GM12864 (cell line): ENCODE results near the gene TTLL1.
"Not testable (repeated sequence)": the region's sequence is repeated elsewhere in the genome, so short reads cannot be mapped to it uniquely, and the experiment has no call there.

Source experiments
- DNase-seq: peaks from one replicate; pipeline ENCODE4 v3.0.0-alpha.2; 2011; ENCODE audit warnings: low read depth
- H3K4me3 ChIP-seq: 2 replicates; pipeline ENCODE4 v1.5.1; 2011; ENCODE audit warnings: mild to moderate bottlenecking, low read depth, low read length, control low read depth
- TF ChIP-seq, protein P1 (sequence below): IDR thresholded peaks from 2 replicates; pipeline ENCODE4 v1.5.1; 2011; ENCODE audit warnings: low read depth, mild to moderate bottlenecking, moderate library complexity, low read length, control low read depth, inconsistent platforms; ENCODE audit errors: missing control alignments

TTLL1 gene

DNA sequence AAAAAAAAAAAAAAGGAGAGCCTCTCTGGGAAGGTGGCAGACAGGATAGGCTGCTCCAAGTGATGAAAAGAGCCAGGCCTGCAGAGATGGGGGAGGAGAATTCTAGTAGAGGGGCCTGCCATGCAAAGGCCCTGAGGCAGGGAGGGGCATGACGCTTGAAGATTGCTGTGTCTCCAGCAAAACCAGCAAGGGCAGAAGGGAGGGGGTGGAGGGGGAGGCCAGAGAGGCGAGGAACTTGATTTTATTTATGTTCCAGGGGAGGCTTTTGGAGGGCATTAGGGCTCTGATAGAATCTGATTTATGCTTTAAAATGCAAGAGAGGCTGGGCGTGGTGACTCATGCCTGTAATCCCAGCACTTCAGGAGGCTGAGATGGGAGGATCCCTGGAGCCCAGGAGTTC lies 57.6 kb downstream of the TTLL1 start:
- H3K4me3 ChIP-seq: no peak overlapping the region
- no peak for DNase-seq
- TF ChIP-seq, protein P1, sequence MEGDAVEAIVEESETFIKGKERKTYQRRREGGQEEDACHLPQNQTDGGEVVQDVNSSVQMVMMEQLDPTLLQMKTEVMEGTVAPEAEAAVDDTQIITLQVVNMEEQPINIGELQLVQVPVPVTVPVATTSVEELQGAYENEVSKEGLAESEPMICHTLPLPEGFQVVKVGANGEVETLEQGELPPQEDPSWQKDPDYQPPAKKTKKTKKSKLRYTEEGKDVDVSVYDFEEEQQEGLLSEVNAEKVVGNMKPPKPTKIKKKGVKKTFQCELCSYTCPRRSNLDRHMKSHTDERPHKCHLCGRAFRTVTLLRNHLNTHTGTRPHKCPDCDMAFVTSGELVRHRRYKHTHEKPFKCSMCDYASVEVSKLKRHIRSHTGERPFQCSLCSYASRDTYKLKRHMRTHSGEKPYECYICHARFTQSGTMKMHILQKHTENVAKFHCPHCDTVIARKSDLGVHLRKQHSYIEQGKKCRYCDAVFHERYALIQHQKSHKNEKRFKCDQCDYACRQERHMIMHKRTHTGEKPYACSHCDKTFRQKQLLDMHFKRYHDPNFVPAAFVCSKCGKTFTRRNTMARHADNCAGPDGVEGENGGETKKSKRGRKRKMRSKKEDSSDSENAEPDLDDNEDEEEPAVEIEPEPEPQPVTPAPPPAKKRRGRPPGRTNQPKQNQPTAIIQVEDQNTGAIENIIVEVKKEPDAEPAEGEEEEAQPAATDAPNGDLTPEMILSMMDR: no peak

DNA sequence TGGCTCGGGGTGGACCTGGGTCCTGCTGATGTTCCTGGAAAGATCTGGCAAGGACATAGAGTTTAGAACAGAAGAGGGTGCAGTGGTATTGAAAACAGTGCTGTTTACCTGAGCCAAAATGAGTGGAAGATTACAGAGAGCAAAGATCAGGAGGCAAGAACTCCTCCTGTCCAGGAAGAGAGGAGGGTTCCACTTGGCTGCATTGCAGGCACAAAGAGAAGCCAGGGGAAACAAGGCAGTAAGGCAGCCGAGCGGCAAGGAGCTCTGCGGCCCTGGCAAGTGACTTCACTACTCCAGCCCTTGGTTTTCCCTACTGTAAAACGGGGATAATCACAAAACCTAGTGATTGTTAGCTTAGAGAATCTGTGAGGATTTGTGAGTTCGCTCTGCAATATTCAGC lies 70.6 kb downstream of the TTLL1 start:
- DNase-seq: no peak
- no peak overlapping the region for H3K4me3 ChIP-seq
- TF ChIP-seq, protein P1: no peak

DNA sequence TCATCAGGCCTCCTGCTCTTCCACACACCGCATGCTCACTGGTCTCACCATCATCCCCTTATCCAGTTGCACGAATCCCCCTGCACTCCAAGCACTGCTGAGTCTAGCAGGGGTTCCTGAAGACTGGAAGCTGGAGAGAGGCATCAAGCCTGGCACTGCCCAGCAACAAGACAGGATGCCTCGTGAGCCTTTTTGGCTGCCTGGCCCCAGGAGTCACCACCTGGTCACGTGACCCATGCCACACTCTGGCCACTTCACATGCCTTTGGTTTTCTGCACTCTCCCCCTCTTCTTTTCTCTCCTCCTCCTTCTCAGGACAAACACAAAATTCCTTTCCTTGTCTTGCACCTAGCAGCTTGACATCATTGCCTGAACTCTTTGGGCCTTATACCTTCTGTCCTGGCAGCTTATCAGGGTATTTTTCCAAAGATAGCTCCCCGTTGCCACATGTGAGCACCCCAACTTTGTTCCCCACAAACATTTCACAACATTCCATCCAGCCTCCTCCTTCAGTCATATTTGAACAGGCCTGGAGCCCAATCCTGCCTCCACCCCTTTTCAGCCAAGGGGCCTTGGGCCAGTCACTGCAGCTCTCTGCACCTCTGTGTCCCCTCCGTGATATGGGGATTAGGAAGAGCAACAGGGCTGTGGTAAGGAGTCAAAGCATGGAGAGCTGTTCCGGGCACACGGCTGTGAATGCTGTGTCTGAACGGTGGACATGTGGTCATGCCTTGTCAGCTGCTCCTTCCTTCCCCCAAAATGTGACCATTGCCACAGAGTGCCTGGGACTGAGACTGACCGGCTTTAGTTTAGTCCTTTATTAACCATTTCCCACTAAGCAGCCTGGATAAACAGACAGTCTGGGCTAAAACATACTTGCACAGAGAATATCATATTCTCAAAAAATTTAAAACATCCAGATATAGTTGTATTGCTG lies 71.4 kb downstream of the TTLL1 start:
- TF ChIP-seq, protein P1: no peak
- no peak overlapping the region for H3K4me3 ChIP-seq
- DNase-seq: no peak

DNA sequence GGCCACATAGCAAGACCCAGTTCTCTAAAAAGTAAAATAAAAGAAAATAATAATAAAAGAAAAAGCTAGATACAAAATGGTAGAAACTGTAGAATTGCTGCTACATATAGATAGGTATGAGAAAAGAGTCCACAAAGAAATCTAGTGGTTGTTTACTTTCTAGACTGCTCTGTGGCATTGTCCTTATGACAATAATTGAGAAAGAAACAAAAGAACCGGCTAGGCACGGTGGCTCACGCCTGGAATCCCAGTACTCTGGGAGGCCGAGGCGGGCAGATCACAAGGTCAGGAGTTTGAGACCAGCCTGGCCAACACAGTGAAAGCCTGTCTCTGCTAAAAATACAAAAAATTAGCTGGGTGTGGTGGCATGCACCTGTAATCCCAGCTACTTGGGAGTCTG lies 73.0 kb downstream of the TTLL1 start:
- DNase-seq, H3K4me3 ChIP-seq: not testable (repeated sequence)

DNA sequence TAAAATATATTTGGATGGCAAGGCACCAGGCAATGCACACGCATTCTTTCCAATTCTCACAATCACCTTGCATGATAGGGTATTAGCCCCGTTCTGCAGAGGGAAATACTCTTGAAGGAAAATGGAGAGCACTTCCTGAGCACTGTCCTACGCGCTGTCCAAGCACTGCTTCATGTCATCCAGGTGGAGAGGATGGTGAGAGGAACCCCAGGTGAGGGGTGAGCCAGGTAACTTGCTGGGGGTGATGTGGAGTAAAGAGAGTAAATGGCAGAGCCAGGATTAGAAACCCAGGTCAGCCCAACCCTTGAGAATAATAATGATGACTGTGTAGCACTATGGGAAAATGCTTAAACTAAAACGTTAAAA lies 73.5 kb downstream of the TTLL1 start:
- TF ChIP-seq, protein P1: no peak

DNA sequence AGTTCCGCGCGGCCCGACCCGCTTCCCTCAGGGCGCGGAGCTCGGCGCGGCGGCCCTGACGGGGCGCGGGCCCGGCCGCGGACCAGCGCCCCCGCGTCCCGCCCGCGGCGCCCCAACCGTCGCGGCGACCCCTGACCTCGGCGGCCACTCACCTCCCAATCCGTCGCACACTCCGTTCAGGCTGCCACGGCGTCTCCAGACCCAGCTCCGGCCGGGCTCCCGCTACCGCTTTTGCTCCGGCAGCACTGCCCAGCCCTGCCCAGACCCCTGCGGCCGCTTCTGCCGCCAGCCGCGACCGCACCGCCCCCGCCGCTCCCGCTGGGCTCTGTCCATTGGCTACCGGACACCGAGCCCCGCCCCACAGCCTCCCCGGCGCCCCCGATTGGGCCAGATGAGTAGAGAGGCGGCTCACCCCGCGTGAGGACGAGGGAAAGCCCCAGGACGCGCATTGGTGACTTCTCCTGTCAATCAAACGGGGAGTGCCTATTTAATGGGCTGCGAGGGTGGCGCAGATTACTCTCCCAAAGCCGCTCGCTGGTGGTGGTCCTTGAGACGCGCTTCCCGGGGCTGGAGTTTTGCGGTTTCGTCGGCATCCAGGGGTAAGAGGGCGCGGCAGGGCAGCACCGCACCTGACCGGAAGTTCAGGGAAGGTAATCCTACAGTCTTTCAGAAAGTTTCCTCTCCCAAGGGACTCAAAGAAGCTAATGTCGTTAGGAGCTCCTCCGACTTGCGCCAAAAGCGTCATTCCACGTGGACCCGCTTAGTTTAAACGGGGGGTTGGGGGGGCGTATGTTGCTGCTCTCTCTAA lies 74.1 kb downstream of the TTLL1 start, which contains the start of gene PACSIN2:
TSS of gene PACSIN2 (minus strand) at position 281 of the 808 bp plus-strand sequence. CDS start 103,069 bp downstream, outside the sequence.
- DNase-seq: peak; percentile 96
- TF ChIP-seq, protein P1: no peak
- H3K4me3 ChIP-seq: peak within 1 kb of the TSS; percentile 71

More for the DNA sequence above, 73.5 kb downstream of the TTLL1 start:
- no peak for DNase-seq
- H3K4me3 ChIP-seq: peak overlapping the region; percentile 66

DNA sequence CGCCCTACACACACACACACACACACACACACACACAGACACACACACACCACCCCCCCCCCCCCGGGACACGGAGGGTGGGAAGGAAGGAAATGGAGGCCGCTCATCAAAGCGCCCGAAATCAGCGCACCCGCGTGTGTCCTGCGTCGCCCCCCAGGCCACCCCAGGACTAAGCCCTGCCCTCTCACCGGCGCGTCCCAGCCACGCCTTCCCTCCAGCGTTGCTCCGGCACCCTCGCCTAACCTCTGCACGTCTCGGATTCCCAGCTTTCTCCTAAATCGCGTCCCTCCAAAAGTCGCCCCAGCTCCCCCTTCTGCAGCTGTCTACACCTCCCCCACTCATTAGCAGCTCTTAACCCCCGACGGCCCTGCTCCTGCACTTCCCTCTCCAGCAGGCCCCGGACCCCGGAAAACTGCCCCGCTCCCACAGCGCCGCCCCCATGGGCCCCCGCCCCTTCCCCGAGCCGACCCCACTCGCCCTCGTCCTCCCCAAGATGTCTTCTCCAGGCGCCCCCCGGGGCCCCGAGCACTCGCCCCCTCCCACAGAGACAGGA lies 74.8 kb downstream of the TTLL1 start:
- TF ChIP-seq, protein P1: no peak
- no peak for DNase-seq
- peak overlapping the region; percentile 71 for H3K4me3 ChIP-seq
